Mucosa of descending colon (tissue), 3 donors: ENCODE results near the gene DNMT3A. TPM values are rescaled to one million over a fixed set of nuclear protein-coding genes. Genes with fewer than 3 reads are reported as not detected.

Source experiments
- ATAC-seq: fragments of 200-7000 bp; cut with Tn5 transposase; one replicate; pipeline ENCODE4 v1.9.1; 2020; ENCODE audit warnings: mild to moderate bottlenecking, moderate library complexity
- DNase-seq, 3 donors: peaks; one replicate each; pipeline ENCODE4 v3.0.0-alpha.2; 2020
- H3K36me3 ChIP-seq: fragments of 200-600 bp; one replicate; pipeline ENCODE4 v1.8.0; 2021; ENCODE audit warnings: low read depth, mild to moderate bottlenecking
- H3K4me1 ChIP-seq: fragments of 200-600 bp; one replicate; pipeline ENCODE4 v1.8.0; 2021; ENCODE audit warnings: low read depth, mild to moderate bottlenecking
- H3K4me3 ChIP-seq: fragments of 200-600 bp; one replicate; pipeline ENCODE4 v1.8.0; 2021; ENCODE audit warnings: mild to moderate bottlenecking
- H3K9me3 ChIP-seq: fragments of 200-600 bp; one replicate; pipeline ENCODE4 v1.8.0; 2021; ENCODE audit warnings: mild to moderate bottlenecking
- CTCF ChIP-seq: fragments of 200-600 bp; IDR thresholded peaks from one replicate; pipeline ENCODE4 v1.8.0; 2022; ENCODE audit warnings: antibody characterized with exemption, mild to moderate bottlenecking
- intact Hi-C, 2 donors: fragments of 100-400 bp; cut with DNase I in 1 of 2; cut with micrococcal nuclease in 1 of 2; formaldehyde crosslinking; loops; one replicate each; pipeline versions ENCODE4 v1.11.0 to v1.11.1; 2022; cut with DNase I, micrococcal nuclease
- total RNA-seq, 3 donors: library from RNA; stranded (reverse); fragmentation: NEBNext Ultra II Directional in 2 of 3; extraction: Animal tissue kit (Norgen Biotek cat#: 25700) in 2 of 3; gene quantifications; one replicate each; pipeline versions ENCODE4 v1.2.1 to v1.2.4, GENCODE V29; 2021 to 2023
- donor health status: DM: no; HTN: no; CAD: no; lungs with moderate emphysema.
- donor health status: DM: no; HTN: no; CAD: no.
- donor health status: DM: no; HTN: yes; CAD: no.

Gene DNMT3A
- total RNA-seq, 3 donors from 2014 or later = 31.2 to 50.8 (median 33.0) TPM

GRCh38 chr2:25283921-25284320 lies 57.8 kb downstream of the DNMT3A start:
- ATAC-seq = no peak
- Histone ChIP-seq H3K9me3 (no peaks in the 10 kb centered on the region), H3K4me1 (peaks cover 4% of the 10 kb centered on the region), H3K36me3 (no peaks in the 10 kb centered on the region), H3K4me3 (no peak overlapping the region)
- intact Hi-C loops = no loop called here
- DNase-seq = no peak
- no peak for TF ChIP-seq CTCF

- no peaks in the 10 kb centered on the region for H3K9me3 ChIP-seq
- H3K36me3 ChIP-seq = no peaks in the 10 kb centered on the region
- H3K4me1 ChIP-seq = peaks cover 4% of the 10 kb centered on the region
- ATAC-seq (no peak), DNase-seq (no peak)
- no peak overlapping the region for H3K4me3 ChIP-seq
- TF ChIP-seq CTCF = no peak
- intact Hi-C loops = no loop called here
These were observed 59.8 kb downstream of the DNMT3A start for GRCh38 chr2:25281941-25282340.

- ATAC-seq (no peak), DNase-seq (no peak)
- Histone ChIP-seq H3K36me3 (no peaks in the 10 kb centered on the region), H3K4me3 (no peak overlapping the region), H3K9me3 (no peaks in the 10 kb centered on the region), H3K4me1 (peaks cover 4% of the 10 kb centered on the region)
- intact Hi-C loops = no loop called here
- no peak for TF ChIP-seq CTCF
These were observed 60.2 kb downstream of the DNMT3A start for GRCh38 chr2:25281522-25281921.

GRCh38 chr2:25280051-25280687 lies 61.6 kb downstream of the DNMT3A start:
- H3K36me3 ChIP-seq = no peaks in the 10 kb centered on the region
- no peak for ATAC-seq

GRCh38 chr2:25279091-25279651 lies 62.6 kb downstream of the DNMT3A start:
- peak; percentile 53 to 78 (median 66) for DNase-seq
- no peak for TF ChIP-seq CTCF
- H3K4me3 ChIP-seq = no peak overlapping the region
- intact Hi-C loops = no loop called here
- no peaks in the 10 kb centered on the region for H3K36me3 ChIP-seq
- no peaks in the 10 kb centered on the region for H3K9me3 ChIP-seq
- peak; percentile 66 for ATAC-seq
- no peaks in the 10 kb centered on the region for H3K4me1 ChIP-seq

More at GRCh38 chr2:25280051-25280687, 61.6 kb downstream of the DNMT3A start:
- H3K4me3 ChIP-seq = no peak overlapping the region
- TF ChIP-seq CTCF = no peak
- DNase-seq = no peak
- intact Hi-C loops = no loop called here
- peaks cover under 1% of the 10 kb centered on the region for H3K4me1 ChIP-seq
- no peaks in the 10 kb centered on the region for H3K9me3 ChIP-seq
